Measurements from ENCODE around the gene ETS1.

ETS1 gene

DNA sequence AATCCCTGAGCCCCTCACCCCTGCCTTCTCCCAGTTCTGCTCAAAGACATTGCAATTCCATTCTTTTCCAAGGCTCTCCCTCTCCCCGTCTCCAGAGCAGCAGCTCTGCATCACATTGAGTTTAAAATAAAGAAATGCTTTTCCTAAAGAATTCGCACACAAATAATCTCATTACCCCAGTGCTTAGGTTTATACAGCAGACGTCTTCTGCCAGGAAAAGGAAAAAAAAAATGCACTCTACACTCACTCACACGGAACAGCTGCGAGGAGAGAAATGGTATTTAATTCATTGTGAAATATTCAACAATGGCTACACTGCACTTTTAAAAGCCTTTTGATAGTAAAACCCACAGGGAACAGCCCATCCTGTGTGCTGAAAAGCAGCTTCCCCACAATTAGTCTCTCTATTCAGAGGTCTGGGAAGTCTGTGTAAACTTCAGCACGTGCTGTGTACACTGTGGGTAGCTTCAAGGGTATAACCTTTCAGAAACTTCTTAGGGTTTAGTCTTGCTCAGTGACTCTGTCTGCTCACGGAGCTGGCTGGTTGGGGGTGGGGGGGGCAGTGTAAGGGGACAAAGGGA, 42.8 kb downstream of the ETS1 start:
- no peaks in the 10 kb centered on the region for H3K36me3 ChIP-seq
- peak overlapping the region in 10 of 11 experiments; percentile 42 to 97 (median 78); a peak in 19 of 22 replicates for H3K27ac ChIP-seq
- no peaks in the 10 kb centered on the region for H3K27me3 ChIP-seq
- peak in 1 of 11 experiments; percentile 68; a peak in 1 of 22 replicates for TF ChIP-seq Cebpa-rat (IDR thresholded peaks at IDR 0.05)
- H3K9ac ChIP-seq = peak overlapping the region in 10 of 11 experiments; percentile 29 to 75 (median 68); a peak in 19 of 22 replicates
- peak overlapping the region; percentile 77 to 94 (median 86) for H3K4me2 ChIP-seq
- H4K20me1 ChIP-seq = no peaks in the 10 kb centered on the region
- H3K4me3 ChIP-seq = peak overlapping the region in 4 of 10 experiments; percentile 22 to 42 (median 29); a peak in 5 of 20 replicates
- H3K9me3 ChIP-seq (replicated peaks in 1 of 11) = no peaks in the 10 kb centered on the region
- peaks cover 57 to 76% (median 69%) of the 10 kb centered on the region in 10 experiments for H3K4me1 ChIP-seq

DNA sequence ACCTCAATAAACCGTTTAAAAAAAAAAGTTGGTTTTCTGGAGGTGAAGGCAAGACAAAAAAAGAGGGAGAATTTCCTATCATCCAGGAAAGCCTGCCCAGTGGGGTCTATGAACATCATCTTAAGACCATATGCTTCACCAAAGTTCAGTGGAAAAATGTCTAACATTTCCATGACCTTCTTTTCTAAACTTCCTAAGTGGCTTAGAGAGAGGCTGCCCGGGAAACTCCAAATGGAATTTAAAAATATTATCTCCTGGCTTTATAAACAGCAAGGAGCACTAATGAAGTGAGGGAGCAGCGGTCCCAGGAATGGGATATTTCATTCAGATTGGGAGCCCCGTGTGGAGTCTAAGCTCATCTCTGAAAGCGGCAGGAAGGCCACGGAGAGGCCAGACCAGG, 46.9 kb downstream of the ETS1 start:
- TF ChIP-seq Cebpa-rat (IDR thresholded peaks at IDR 0.05) = no peak

DNA sequence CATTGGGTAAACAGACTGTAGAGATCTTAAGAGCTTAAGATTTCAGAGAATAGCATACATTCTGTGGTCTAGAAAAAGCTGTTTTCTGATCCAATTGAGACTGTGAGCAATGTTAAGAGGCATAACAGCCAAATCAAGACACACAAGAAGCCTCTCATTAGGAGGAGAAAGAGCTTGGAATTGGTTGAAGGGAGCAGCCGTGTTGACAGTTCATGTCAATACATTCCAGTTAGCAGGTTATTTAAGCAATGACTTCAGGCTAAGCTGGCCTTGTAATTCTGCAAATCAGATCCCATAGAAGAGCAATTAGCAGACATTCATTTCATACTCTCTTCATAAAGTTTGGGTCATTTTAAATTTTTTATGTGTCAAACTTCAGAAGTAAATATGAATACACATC, 50.9 kb downstream of the ETS1 start:
- H3K9ac ChIP-seq = no peak overlapping the region
- TF ChIP-seq Cebpa-rat (IDR thresholded peaks at IDR 0.05) = no peak
- no peaks in the 10 kb centered on the region for H4K20me1 ChIP-seq
- no peaks in the 10 kb centered on the region for H3K36me3 ChIP-seq
- H3K27me3 ChIP-seq = no peaks in the 10 kb centered on the region
- peaks cover 0 to 6% (median 0%) of the 10 kb centered on the region in 11 experiments; a peak in 3 of 22 replicates for H3K9me3 ChIP-seq (replicated peaks in 1 of 11)
- H3K27ac ChIP-seq = no peak overlapping the region
- H3K4me3 ChIP-seq = no peak overlapping the region
- H3K4me2 ChIP-seq = no peak overlapping the region
- peaks cover 0 to 1% (median 0%) of the 10 kb centered on the region in 10 experiments; a peak in 1 of 20 replicates for H3K4me1 ChIP-seq

More for the DNA sequence above, 46.9 kb downstream of the ETS1 start:
- no peaks in the 10 kb centered on the region for H3K36me3 ChIP-seq
- H3K4me2 ChIP-seq = no peak overlapping the region
- no peak overlapping the region for H3K27ac ChIP-seq
- H3K4me3 ChIP-seq = no peak overlapping the region
- H3K4me1 ChIP-seq = peaks cover 24 to 41% (median 37%) of the 10 kb centered on the region in 10 experiments
- H4K20me1 ChIP-seq = no peaks in the 10 kb centered on the region
- no peak overlapping the region for H3K9ac ChIP-seq
- H3K27me3 ChIP-seq = no peaks in the 10 kb centered on the region
- H3K9me3 ChIP-seq (replicated peaks in 1 of 11) = no peaks in the 10 kb centered on the region

DNA sequence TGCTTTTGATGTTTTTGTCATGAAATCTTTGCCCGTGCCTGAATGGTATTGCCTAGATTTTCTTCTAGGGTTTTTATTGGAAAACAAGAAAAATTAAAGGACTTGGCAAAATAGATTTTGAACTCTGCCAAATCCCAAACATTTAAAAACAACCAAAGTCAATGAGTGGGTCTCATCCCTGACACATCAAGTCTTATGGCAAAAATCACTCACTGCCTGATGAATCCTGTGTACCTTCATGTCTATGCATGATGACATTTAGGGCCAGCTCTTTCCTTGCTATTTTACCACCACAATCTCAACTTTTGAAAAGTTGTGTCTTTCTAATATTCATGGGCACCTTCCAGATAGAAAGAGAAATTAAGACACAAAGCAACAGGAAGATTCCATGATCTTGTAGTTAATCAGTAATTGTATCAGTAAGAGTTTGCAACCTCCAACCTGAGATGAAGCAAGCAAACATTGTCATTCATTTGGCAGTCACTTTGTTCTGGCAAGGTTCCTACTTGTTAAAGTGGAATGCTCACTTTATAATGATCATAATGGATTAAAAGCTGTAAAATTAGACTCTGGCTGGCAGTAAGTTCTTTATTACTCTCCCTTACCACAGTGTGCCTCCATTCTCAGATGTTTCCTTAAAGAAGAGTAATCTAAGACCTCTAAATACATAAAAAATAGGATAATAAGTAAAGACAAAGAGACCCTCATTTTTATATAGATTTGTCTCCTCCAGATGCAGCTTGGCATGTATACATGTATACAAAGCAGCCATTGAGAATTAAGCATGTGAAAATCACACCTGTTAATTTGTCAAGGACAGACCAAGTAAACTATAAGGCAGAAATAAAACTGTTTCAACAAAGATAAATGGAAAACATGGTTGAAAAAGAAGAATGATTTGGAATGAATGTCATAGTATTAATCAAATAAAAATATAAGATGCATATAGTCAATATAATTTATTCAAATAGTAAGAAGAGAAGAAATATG, 51.6 kb downstream of the ETS1 start:
- H4K20me1 ChIP-seq = no peaks in the 10 kb centered on the region
- H3K4me2 ChIP-seq = no peak overlapping the region

GRCh38 chr11:128533472-128533871, 53.9 kb downstream of the ETS1 start:
- TF ChIP-seq Cebpa-rat (IDR thresholded peaks at IDR 0.05) = no peak
- H3K4me1 ChIP-seq = peaks cover 0 to under 1% (median 0%) of the 10 kb centered on the region in 10 experiments; a peak in 1 of 20 replicates
- H3K27me3 ChIP-seq = no peaks in the 10 kb centered on the region
- no peaks in the 10 kb centered on the region for H3K36me3 ChIP-seq
- peaks cover 0 to 6% (median 0%) of the 10 kb centered on the region in 11 experiments; a peak in 3 of 22 replicates for H3K9me3 ChIP-seq (replicated peaks in 1 of 11)
- no peak overlapping the region for H3K4me3 ChIP-seq
- no peak overlapping the region for H3K4me2 ChIP-seq
- no peak overlapping the region for H3K9ac ChIP-seq
- H4K20me1 ChIP-seq = no peaks in the 10 kb centered on the region
- H3K27ac ChIP-seq = no peak overlapping the region

More for the DNA sequence above, 51.6 kb downstream of the ETS1 start:
- no peaks in the 10 kb centered on the region for H3K36me3 ChIP-seq
- H3K9ac ChIP-seq = no peak overlapping the region
- no peaks in the 10 kb centered on the region for H3K4me1 ChIP-seq
- no peak for TF ChIP-seq Cebpa-rat (IDR thresholded peaks at IDR 0.05)
- H3K4me3 ChIP-seq = no peak overlapping the region
- H3K27ac ChIP-seq = no peak overlapping the region
- H3K9me3 ChIP-seq (replicated peaks in 1 of 11) = peaks cover 0 to 6% (median 0%) of the 10 kb centered on the region in 11 experiments; a peak in 3 of 22 replicates
- H3K27me3 ChIP-seq = no peaks in the 10 kb centered on the region

- H3K4me1 ChIP-seq = peaks cover 4 to 9% (median 7%) of the 10 kb centered on the region in 10 experiments
- no peaks in the 10 kb centered on the region for H4K20me1 ChIP-seq
- no peak overlapping the region for H3K27ac ChIP-seq
- TF ChIP-seq Cebpa-rat (IDR thresholded peaks at IDR 0.05) = no peak
- no peak overlapping the region for H3K4me2 ChIP-seq
- no peaks in the 10 kb centered on the region for H3K36me3 ChIP-seq
- H3K4me3 ChIP-seq = no peak overlapping the region
- no peaks in the 10 kb centered on the region for H3K27me3 ChIP-seq
- H3K9me3 ChIP-seq (replicated peaks in 1 of 11) = peaks cover 0 to 6% (median 0%) of the 10 kb centered on the region in 11 experiments; a peak in 3 of 22 replicates
- no peak overlapping the region for H3K9ac ChIP-seq
These were observed 54.7 kb downstream of the ETS1 start for GRCh38 chr11:128532572-128533091.

DNA sequence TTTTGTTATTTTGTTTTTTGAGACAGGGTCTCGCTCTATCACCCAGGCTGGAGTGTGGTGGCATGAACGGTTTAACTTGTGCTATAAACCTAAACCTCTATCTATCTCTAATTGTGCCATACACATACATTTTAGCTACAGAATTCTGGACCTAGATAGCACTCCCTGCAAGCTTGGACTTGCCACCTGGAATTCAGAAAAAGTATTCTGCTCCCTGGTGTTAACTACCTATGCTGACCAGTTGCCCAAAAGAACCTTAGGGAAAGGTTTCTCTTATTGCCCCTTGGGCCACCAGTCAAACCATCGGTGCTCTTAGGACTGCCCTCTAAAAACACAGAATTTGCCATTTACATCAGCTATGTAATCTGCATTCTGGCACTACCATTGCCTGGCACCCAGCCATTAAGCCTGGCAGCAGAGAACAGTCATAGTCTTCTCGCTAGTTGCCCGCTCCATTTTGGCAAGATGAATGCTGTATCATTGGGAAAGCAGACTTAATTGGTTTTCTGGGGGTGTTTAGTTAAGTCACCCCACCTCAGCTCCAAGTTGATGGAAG, 55.3 kb downstream of the ETS1 start:
- Histone ChIP-seq H3K4me1 (peaks cover 9 to 14% (median 12%) of the 10 kb centered on the region in 10 experiments), H3K27me3 (no peaks in the 10 kb centered on the region), H3K4me2 (no peak overlapping the region), H3K36me3 (no peaks in the 10 kb centered on the region), H3K9me3 (replicated peaks in 1 of 11) (peaks cover 0 to 6% (median 0%) of the 10 kb centered on the region in 11 experiments; a peak in 3 of 22 replicates), H3K9ac (no peak overlapping the region), H3K27ac (no peak overlapping the region), H3K4me3 (no peak overlapping the region), H4K20me1 (no peaks in the 10 kb centered on the region)
- TF ChIP-seq Cebpa-rat (IDR thresholded peaks at IDR 0.05) = no peak

DNA sequence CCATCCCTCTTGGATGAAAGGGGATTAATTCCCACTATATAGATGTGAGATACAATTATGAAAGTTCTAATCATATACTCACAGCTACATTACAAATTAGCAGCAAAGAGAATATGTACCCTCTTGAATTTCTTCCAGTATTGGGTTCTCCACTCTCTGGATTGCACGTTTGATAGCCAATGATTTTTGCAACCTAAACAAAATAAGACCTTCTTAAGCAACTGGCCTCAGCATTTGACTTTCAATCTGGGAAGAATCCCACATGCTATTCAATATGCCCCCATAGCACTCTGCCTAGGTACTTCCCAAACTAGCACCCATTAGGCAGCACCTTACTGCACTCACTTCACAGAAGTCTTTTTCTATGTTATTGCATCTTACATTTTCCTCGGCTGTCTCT, 55.8 kb downstream of the ETS1 start:
- TF ChIP-seq Cebpa-rat (IDR thresholded peaks at IDR 0.05) = no peak

More for the DNA sequence above, 55.8 kb downstream of the ETS1 start:
- H4K20me1 ChIP-seq = no peaks in the 10 kb centered on the region
- H3K36me3 ChIP-seq = no peaks in the 10 kb centered on the region
- H3K4me2 ChIP-seq = no peak overlapping the region
- H3K27me3 ChIP-seq = no peaks in the 10 kb centered on the region
- no peak overlapping the region for H3K27ac ChIP-seq
- H3K9me3 ChIP-seq (replicated peaks in 1 of 11) = peaks cover 0 to 6% (median 0%) of the 10 kb centered on the region in 11 experiments; a peak in 3 of 22 replicates
- no peak overlapping the region for H3K9ac ChIP-seq
- no peak overlapping the region for H3K4me3 ChIP-seq
- peaks cover 11 to 17% (median 14%) of the 10 kb centered on the region in 10 experiments for H3K4me1 ChIP-seq
